Heart left ventricle (tissue), 16 donors: ENCODE results near the gene IGFL4. TPM values are rescaled to one million over a fixed set of nuclear protein-coding genes. Genes with fewer than 3 reads are reported as not detected.

Source experiments
- ATAC-seq, 4 donors: fragments of 200-7000 bp; cut with Tn5 transposase; one replicate each; pipeline ENCODE4 v1.9.1; 2020 to 2022; ENCODE audit warnings: moderate library complexity in 4 of 4, mild to moderate bottlenecking in 3 of 4, moderate number of reproducible peaks in 1 of 4
- DNase-seq, 5 donors: peaks; one replicate each; pipeline ENCODE4 v3.0.0-alpha.2; 2020
- H3K27ac ChIP-seq, 12 donors: fragments of 200-600 bp; sonication (generic) in 4 of 12; one replicate each; pipeline versions ENCODE4 v1.5.0 to v1.8.0; 2016 to 2022; ENCODE audit warnings: mild to moderate bottlenecking in 2 of 12
- H3K27me3 ChIP-seq, 9 donors: fragments of 200-600 bp; sonication (generic) in 2 of 9; one replicate each; pipeline versions ENCODE4 v1.5.1 to v1.8.0; 2016 to 2022; ENCODE audit warnings: mild to moderate bottlenecking in 3 of 9
- H3K36me3 ChIP-seq, 9 donors: fragments of 200-600 bp; sonication (generic) in 2 of 9; one replicate each; pipeline versions ENCODE4 v1.5.0 to v1.8.0; 2018 to 2022; ENCODE audit warnings: mild to moderate bottlenecking in 2 of 9
- H3K4me1 ChIP-seq, 12 donors: fragments of 200-600 bp; sonication (generic) in 4 of 12; one replicate each; pipeline versions ENCODE4 v1.5.0 to v1.8.0; 2016 to 2022; ENCODE audit warnings: mild to moderate bottlenecking in 3 of 12
- H3K4me3 ChIP-seq, 12 donors: fragments of 200-600 bp; sonication (generic) in 4 of 12; one replicate each; pipeline versions ENCODE4 v1.5.0 to v1.8.0; 2017 to 2022; ENCODE audit warnings: mild to moderate bottlenecking in 9 of 12, moderate library complexity in 4 of 12
- H3K9me3 ChIP-seq, 12 donors: fragments of 200-600 bp; sonication (generic) in 4 of 12; one replicate each; pipeline versions ENCODE4 v1.5.0 to v1.8.0; 2016 to 2022; ENCODE audit warnings: mild to moderate bottlenecking in 1 of 12
- CTCF ChIP-seq, 12 donors: fragments of 200-600 bp; sonication (generic) in 4 of 12; IDR thresholded peaks; one replicate each; pipeline versions ENCODE4 v1.5.0 to v1.8.0; 2018 to 2022; ENCODE audit warnings: antibody characterized with exemption in 12 of 12, mild to moderate bottlenecking in 5 of 12
- POLR2A ChIP-seq, 2 donors: fragments of 450-650 bp; IDR thresholded peaks; one replicate each; pipeline ENCODE4 v1.6.1; 2017; ENCODE audit warnings: antibody characterized with exemption in 2 of 2, mild to moderate bottlenecking in 2 of 2, moderate library complexity in 2 of 2
- WGBS, 4 donors: extraction: QIAGEN DNeasy Blood & Tissue Kit in 2 of 4; methylation state at CpG; one replicate each; pipeline versions ENCODE4 v1.1.5 to v1.1.7; 2013 to 2018; 5-methylcytosine and 5-hydroxymethylcytosine counted together
- intact Hi-C, 10 donors: fragments of 100-400 bp; cut with DNase I; formaldehyde crosslinking; loops; one replicate each; pipeline versions ENCODE4 v1.11.1 to v1.14.2; 2022
- polyA plus RNA-seq, 2 donors: library from polyadenylated mRNA; stranded (reverse); fragments of 200-250 nt; gene quantifications; one replicate each; pipeline ENCODE4 v1.2.3, GENCODE V29; 2013
- total RNA-seq, 9 donors: library from RNA; depleted of rRNA in 2 of 9; stranded (reverse); fragments of >200 nt in 2 of 9; fragmentation: NEBNext Ultra II Directional in 3 of 9; extraction: Animal tissue kit (Norgen Biotek cat#: 25700) in 3 of 9; gene quantifications; one replicate each; pipeline versions ENCODE4 v1.1.0 to v1.2.4, GENCODE V29; 2016 to 2023
- donor health status: ischemic (EF 13 %, LVEDD 7.1; RV severe dilation, severe dysfunction).
- donor health status: healthy with polysubstance abuse.
- donor health status: DM: no; HTN: yes; CAD: no.
- donor health status: DM: no; HTN: no; CAD: no.
- donor health status: ischemic (EF 25% LVEDD 6.9; RV normal size, moderate dysfunction).
- donor health status: ischemic (EF 25% LVEDD 5.7; RV mildly dilated, moderate dysfunction).
- donor health status: healthy.
- donor health status: DM: yes; HTN: yes; CAD: no.
- donor health status: ischemic (EF 35%, LVEDD 5.7; RV mildly dilated, moderate dysfunction).
- donor health status: nonischemic (EF 11% LVEDD 7.7; RV severe dilation, severe dysfunction).
- donor health status: DM: yes; HTN: yes; CAD: no.
- donor health status: PGD.
- donor health status: ischemic (EF 29% LVEDD 5.4; RV normal size, mild dysfunction).
- donor health status: nonischemic (EF 23%, LVEDD 6.1; RV moderate dilation, normal function).

IGFL4 gene
- total and polyA plus RNA-seq, 11 donors: not detected

GRCh38 chr19:46065486-46066071, 24.8 kb upstream of the IGFL4 start:
- intact Hi-C loops: no loop called here
- Histone ChIP-seq H3K4me1 (no peaks in the 10 kb centered on the region), H3K27ac (no peak overlapping the region), H3K27me3 (peaks cover 0 to 61% (median 10%) of the 10 kb centered on the region in 9 donors), H3K9me3 (peaks cover 0 to 7% (median 0%) of the 10 kb centered on the region in 12 donors), H3K36me3 (no peaks in the 10 kb centered on the region), H3K4me3 (no peak overlapping the region)
- DNase-seq (no peak), ATAC-seq (no peak)
- 71 to 78% (median 75%) methylated on average over 7 of the region's 7 CpGs for WGBS, 4 donors
- TF ChIP-seq POLR2A (IDR thresholded peaks at IDR 0.05) (no peak), CTCF (IDR thresholded peaks at IDR 0.05) (no peak)

- DNase-seq (no peak), ATAC-seq (no peak)
- H3K4me1 ChIP-seq: no peaks in the 10 kb centered on the region
- 66 to 71% (median 68%) methylated on average over 3 of the region's 3 CpGs for WGBS, 4 donors
- H3K9me3 ChIP-seq: peaks cover 0 to 16% (median 0%) of the 10 kb centered on the region in 12 donors
- H3K27me3 ChIP-seq: peaks cover 0 to 53% (median 10%) of the 10 kb centered on the region in 9 donors
- no peak overlapping the region for H3K4me3 ChIP-seq
- H3K36me3 ChIP-seq: no peaks in the 10 kb centered on the region
- TF ChIP-seq POLR2A (IDR thresholded peaks at IDR 0.05): no peak
- no peak for TF ChIP-seq CTCF (IDR thresholded peaks at IDR 0.05)
- intact Hi-C loops: no loop called here
- H3K27ac ChIP-seq: no peak overlapping the region
Measured at GRCh38 chr19:46063201-46063600, 22.4 kb upstream of the IGFL4 start.

- no peak for TF ChIP-seq POLR2A (IDR thresholded peaks at IDR 0.05)
- intact Hi-C loops: no loop called here
Measured at GRCh38 chr19:46060012-46060411, 19.2 kb upstream of the IGFL4 start.

DNA sequence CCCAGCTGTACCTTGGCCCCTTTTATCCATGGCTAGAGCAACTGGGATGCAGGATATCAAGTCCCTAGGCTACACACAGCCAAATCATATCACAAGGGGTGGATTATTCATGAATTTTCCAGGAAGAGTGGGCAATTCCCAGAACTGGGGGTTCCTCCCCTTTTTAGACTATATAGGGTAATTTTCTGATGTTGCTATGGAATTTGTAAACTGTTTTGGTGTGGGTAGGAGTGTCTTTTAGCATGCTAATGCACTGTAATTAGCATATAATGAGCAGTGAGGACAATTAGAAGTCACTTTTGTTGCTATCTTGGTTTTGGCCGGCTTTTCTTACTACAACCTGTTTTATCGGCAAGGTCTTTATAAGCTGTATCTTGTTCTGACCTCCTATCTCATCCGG, 18.0 kb upstream of the IGFL4 start:
- intact Hi-C loops: no loop called here
- H3K4me3 ChIP-seq: no peak overlapping the region
- no peak for TF ChIP-seq POLR2A (IDR thresholded peaks at IDR 0.05)
- TF ChIP-seq CTCF (IDR thresholded peaks at IDR 0.05): no peak
- DNase-seq (no peak), ATAC-seq (no peak)
- 81 to 90% (median 86%) methylated on average over 3 of the region's 3 CpGs for WGBS, 4 donors
- no peaks in the 10 kb centered on the region for H3K4me1 ChIP-seq
- no peaks in the 10 kb centered on the region for H3K36me3 ChIP-seq
- H3K9me3 ChIP-seq: peaks cover 0 to 20% (median 2%) of the 10 kb centered on the region in 12 donors
- H3K27ac ChIP-seq: no peak overlapping the region
- peaks cover 0 to 55% (median 15%) of the 10 kb centered on the region in 9 donors for H3K27me3 ChIP-seq

More at GRCh38 chr19:46060012-46060411, 19.2 kb upstream of the IGFL4 start:
- Histone ChIP-seq H3K27ac (no peak overlapping the region), H3K36me3 (no peaks in the 10 kb centered on the region), H3K4me3 (no peak overlapping the region), H3K27me3 (peaks cover 0 to 54% (median 15%) of the 10 kb centered on the region in 9 donors), H3K9me3 (peaks cover 0 to 16% (median 0%) of the 10 kb centered on the region in 12 donors), H3K4me1 (no peaks in the 10 kb centered on the region)
- no peak for ATAC-seq
- no peak for DNase-seq
- 81 to 87% (median 86%) methylated on average over 2 of the region's 2 CpGs for WGBS, 4 donors

GRCh38 chr19:46056536-46056935, 15.7 kb upstream of the IGFL4 start:
- TF ChIP-seq CTCF (IDR thresholded peaks at IDR 0.05) (no peak), POLR2A (IDR thresholded peaks at IDR 0.05) (no peak)
- peaks cover 0 to 55% (median 15%) of the 10 kb centered on the region in 9 donors for H3K27me3 ChIP-seq
- no peak for ATAC-seq

More at GRCh38 chr19:46056536-46056935, 15.7 kb upstream of the IGFL4 start:
- H3K9me3 ChIP-seq: peaks cover 0 to 20% (median 2%) of the 10 kb centered on the region in 12 donors
- H3K4me1 ChIP-seq: no peaks in the 10 kb centered on the region
- no peak for DNase-seq
- H3K27ac ChIP-seq: no peak overlapping the region
- H3K36me3 ChIP-seq: no peaks in the 10 kb centered on the region
- intact Hi-C loops: no loop called here
- WGBS, 4 donors: 32 to 43% (median 36%) methylated on average over 4 of the region's 4 CpGs
- no peak overlapping the region for H3K4me3 ChIP-seq
